Measurements from ENCODE around the gene ISLR. TPM values are rescaled to one million over a fixed set of nuclear protein-coding genes. Genes with fewer than 3 reads are reported as not detected.

The ISLR gene
- total RNA-seq, 1 experiment from 2014 or later, result not detected

GRCh38 chr15:74197176-74197965 is 23.9 kb downstream of the ISLR start:
- no peaks in the 10 kb centered on the region for H3K9me2 ChIP-seq (replicated peaks; ENCODE audit: low read length)
- no peak overlapping the region for H3K4me2 ChIP-seq (ENCODE audit: low read length)
- ChIA-PET POLR2A (ENCODE audit: unreplicated experiment) (no interaction called here), CTCF (no interaction called here)
- H3K36me3 ChIP-seq (ENCODE audit: low read depth, low read length), result no peaks in the 10 kb centered on the region
- H3K4me1 ChIP-seq (ENCODE audit: insufficient read depth, low read length), result peaks cover 83% of the 10 kb centered on the region
- H3K27me3 ChIP-seq (ENCODE audit: low read length), result no peaks in the 10 kb centered on the region
- ATAC-seq (no peak), DNase-seq (no peak)
- H3K27ac ChIP-seq (ENCODE audit: low read length), result no peak overlapping the region
- no peaks in the 10 kb centered on the region for H3K9me3 ChIP-seq (ENCODE audit: low read length)
- H3F3A ChIP-seq (ENCODE audit: low read length, unreplicated experiment), result peaks cover 5% of the 10 kb centered on the region
- H2AFZ ChIP-seq (ENCODE audit: low read length), result no peak overlapping the region
- no TSS peak for BruUV-seq (replicated peaks)
- intact Hi-C loops (cut with micrococcal nuclease), result no loop called here
- H3K79me2 ChIP-seq (ENCODE audit: low read length), result no peaks in the 10 kb centered on the region
- no peak overlapping the region for H3K4me3 ChIP-seq (ENCODE audit: low read length)
- TF ChIP-seq EZH2phosphoT487 (IDR thresholded peaks at IDR 0.05; ENCODE audit: borderline replicate concordance, low read length) (no peak), EZH2 (IDR thresholded peaks at IDR 0.05; ENCODE audit: low read length, unreplicated experiment) (no peak), CTCF (conservative IDR thresholded peaks at IDR 0.05; ENCODE audit: low read depth, low read length) (no peak)
- no peaks in the 10 kb centered on the region for H4K20me1 ChIP-seq (ENCODE audit: low read length)
- H3K9ac ChIP-seq (ENCODE audit: low read length), result no peak overlapping the region

DNA sequence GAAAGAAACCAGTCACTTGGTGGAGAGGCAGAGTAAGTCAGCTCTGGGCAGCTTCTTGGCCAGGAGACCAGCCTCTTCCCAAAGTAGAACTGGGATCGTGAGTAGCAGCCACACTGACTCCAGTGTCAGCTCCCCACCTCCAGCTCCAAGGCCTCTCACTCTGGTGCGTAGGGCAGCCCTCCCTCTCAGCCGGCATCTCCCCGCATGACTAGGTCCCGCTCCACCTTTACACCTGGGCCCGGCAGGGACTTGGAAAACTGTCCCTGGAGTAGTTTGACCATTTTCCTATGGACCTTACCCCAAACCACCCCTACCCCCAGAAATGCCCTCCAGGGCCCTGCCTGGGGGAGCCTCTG is 25.8 kb downstream of the ISLR start:
- H3F3A ChIP-seq (ENCODE audit: low read length, unreplicated experiment), result no peaks in the 10 kb centered on the region
- CTCF ChIA-PET, result no interaction called here
- H3K79me2 ChIP-seq (ENCODE audit: low read length), result no peaks in the 10 kb centered on the region
- H3K27me3 ChIP-seq (ENCODE audit: low read length), result no peaks in the 10 kb centered on the region
- no peaks in the 10 kb centered on the region for H3K9me3 ChIP-seq (ENCODE audit: low read length)
- no peak overlapping the region for H3K9ac ChIP-seq (ENCODE audit: low read length)
- H3K4me2 ChIP-seq (ENCODE audit: low read length), result no peak overlapping the region
- H3K4me1 ChIP-seq (ENCODE audit: insufficient read depth, low read length), result peaks cover 66% of the 10 kb centered on the region
- H3K9me2 ChIP-seq (replicated peaks; ENCODE audit: low read length), result no peaks in the 10 kb centered on the region
- no peak overlapping the region for H3K27ac ChIP-seq (ENCODE audit: low read length)
- no peak overlapping the region for H3K4me3 ChIP-seq (ENCODE audit: low read length)
- H2AFZ ChIP-seq (ENCODE audit: low read length), result no peak overlapping the region
- DNase-seq (no peak), ATAC-seq (no peak)
- TF ChIP-seq CTCF (conservative IDR thresholded peaks at IDR 0.05; ENCODE audit: low read depth, low read length) (no peak), EZH2 (IDR thresholded peaks at IDR 0.05; ENCODE audit: low read length, unreplicated experiment) (no peak), EZH2phosphoT487 (IDR thresholded peaks at IDR 0.05; ENCODE audit: borderline replicate concordance, low read length) (no peak)
- intact Hi-C loops (cut with micrococcal nuclease), result no loop called here
- H3K36me3 ChIP-seq (ENCODE audit: low read depth, low read length), result no peaks in the 10 kb centered on the region
- no TSS peak for BruUV-seq (replicated peaks)
- POLR2A ChIA-PET (ENCODE audit: unreplicated experiment), result no interaction called here
- no peaks in the 10 kb centered on the region for H4K20me1 ChIP-seq (ENCODE audit: low read length)

GRCh38 chr15:74200412-74200815 is 26.9 kb downstream of the ISLR start:
- ChIA-PET CTCF (no interaction called here), POLR2A (ENCODE audit: unreplicated experiment) (no interaction called here)
- no peaks in the 10 kb centered on the region for H3F3A ChIP-seq (ENCODE audit: low read length, unreplicated experiment)
- H2AFZ ChIP-seq (ENCODE audit: low read length), result no peak overlapping the region
- no peak for TF ChIP-seq CTCF (conservative IDR thresholded peaks at IDR 0.05; ENCODE audit: low read depth, low read length)
- BruUV-seq (replicated peaks), result no TSS peak
- H4K20me1 ChIP-seq (ENCODE audit: low read length), result no peaks in the 10 kb centered on the region
- H3K36me3 ChIP-seq (ENCODE audit: low read depth, low read length), result no peaks in the 10 kb centered on the region
- H3K4me2 ChIP-seq (ENCODE audit: low read length), result peak overlapping the region; percentile 49
- intact Hi-C loops (cut with micrococcal nuclease), result no loop called here
- ATAC-seq, result peak; percentile 45
- H3K9ac ChIP-seq (ENCODE audit: low read length), result peak overlapping the region; percentile 31
- no peaks in the 10 kb centered on the region for H3K9me2 ChIP-seq (replicated peaks; ENCODE audit: low read length)
- peak overlapping the region; percentile 80 for H3K27ac ChIP-seq (ENCODE audit: low read length)
- H3K4me1 ChIP-seq (ENCODE audit: insufficient read depth, low read length), result peaks cover 65% of the 10 kb centered on the region
- DNase-seq, result peak; percentile 80
- H3K79me2 ChIP-seq (ENCODE audit: low read length), result no peaks in the 10 kb centered on the region
- H3K4me3 ChIP-seq (ENCODE audit: low read length), result no peak overlapping the region
- H3K9me3 ChIP-seq (ENCODE audit: low read length), result no peaks in the 10 kb centered on the region
- no peaks in the 10 kb centered on the region for H3K27me3 ChIP-seq (ENCODE audit: low read length)
